PC-3 (cell line): ENCODE data around the gene TOP3A. TPM values are rescaled to one million over a fixed set of nuclear protein-coding genes. Genes with fewer than 3 reads are reported as not detected.

Experiments used
- ATAC-seq: fragments of 200-7000 bp; cut with Tn5 transposase; 2 replicates; pipeline ENCODE4 v1.9.1; 2020; ENCODE audit warnings: mild to moderate bottlenecking, moderate library complexity
- BruUV-seq: library from RNA; stranded (reverse); fragments of 400-500 nt; replicated peaks from 2 replicates; lab custom pipeline; 2021; lab: Mats Ljungman, UMichigan
- CTCF ChIA-PET: fragments of 300-600 bp; sonication (Branson Sonifier 250); formaldehyde crosslinking; loops from one replicate; lab custom pipeline; 2022; ENCODE audit warnings: antibody characterized with exemption; lab: Charles Lee
- POLR2A ChIA-PET: fragments of 300-600 bp; sonication (Branson Sonifier 250); formaldehyde crosslinking; loops from one replicate; lab custom pipeline; 2022; ENCODE audit warnings: antibody characterized with exemption; ENCODE audit not compliant: unreplicated experiment; lab: Charles Lee
- DNase-seq: peaks from one replicate; pipeline ENCODE4 v3.0.0-alpha.2; 2015
- H2AFZ ChIP-seq: fragments of 300-600 bp; sonication (generic); 2 replicates; pipeline ENCODE4 v1.6.0; 2016; ENCODE audit warnings: antibody characterized with exemption, low read length
- H3F3A ChIP-seq: fragments of 300-600 bp; sonication (generic); one replicate; pipeline ENCODE4 v1.6.0; 2017; ENCODE audit warnings: antibody characterized with exemption, low read length, control low read depth, mild to moderate bottlenecking; ENCODE audit not compliant: unreplicated experiment
- H3K27ac ChIP-seq: fragments of 300-600 bp; sonication (generic); 2 replicates; pipeline ENCODE4 v1.5.1; 2016; ENCODE audit warnings: mild to moderate bottlenecking, low read length
- H3K27me3 ChIP-seq: fragments of 300-600 bp; sonication (generic); 2 replicates; pipeline ENCODE4 v1.6.1; 2016; ENCODE audit warnings: low read length, mixed read lengths
- H3K36me3 ChIP-seq: fragments of 300-600 bp; sonication (generic); 2 replicates; pipeline ENCODE4 v1.6.1; 2016; ENCODE audit warnings: low read depth, mixed run types, low read length, mixed read lengths
- H3K4me1 ChIP-seq: fragments of 300-600 bp; sonication (generic); 2 replicates; pipeline ENCODE4 v1.5.1; 2016; ENCODE audit warnings: low read length; ENCODE audit not compliant: insufficient read depth
- H3K4me2 ChIP-seq: fragments of 300-600 bp; sonication (generic); 2 replicates; pipeline ENCODE4 v1.6.0; 2016; ENCODE audit warnings: low read length
- H3K4me3 ChIP-seq: fragments of 300-600 bp; sonication (generic); 2 replicates; pipeline ENCODE4 v1.5.1; 2016; ENCODE audit warnings: mild to moderate bottlenecking, low read length, mixed read lengths
- H3K79me2 ChIP-seq: fragments of 300-600 bp; sonication (generic); 2 replicates; pipeline ENCODE4 v1.6.1; 2017; ENCODE audit warnings: low read length, mixed read lengths
- H3K9ac ChIP-seq: fragments of 300-600 bp; sonication (generic); 2 replicates; pipeline ENCODE4 v1.6.0; 2016; ENCODE audit warnings: mild to moderate bottlenecking, low read length
- H3K9me2 ChIP-seq: fragments of 300-600 bp; sonication (generic); replicated peaks from 2 replicates; pipeline ENCODE4 v1.6.1; 2016; ENCODE audit warnings: mixed run types, low read length, mixed read lengths
- H3K9me3 ChIP-seq: fragments of 300-600 bp; sonication (generic); 2 replicates; pipeline ENCODE4 v1.6.1; 2016; ENCODE audit warnings: low read length, mixed read lengths
- H4K20me1 ChIP-seq: fragments of 300-600 bp; sonication (generic); 2 replicates; pipeline ENCODE4 v1.6.1; 2016; ENCODE audit warnings: low read length, mixed read lengths
- EZH2 ChIP-seq: fragments of 300-600 bp; sonication (generic); IDR thresholded peaks from one replicate; pipeline ENCODE4 v1.6.1; 2017; ENCODE audit warnings: antibody characterized with exemption, mild to moderate bottlenecking, low read length; ENCODE audit not compliant: unreplicated experiment
- EZH2phosphoT487 ChIP-seq: fragments of 300-600 bp; sonication (generic); IDR thresholded peaks from 2 replicates; pipeline ENCODE4 v1.6.1; 2018; ENCODE audit warnings: mild to moderate bottlenecking, antibody characterized with exemption, low read length, borderline replicate concordance
- intact Hi-C: fragments of 100-400 bp; cut with micrococcal nuclease; formaldehyde crosslinking; loops from 2 replicates; pipeline ENCODE4 v1.9.0; 2023
- total RNA-seq: library from RNA; depleted of rRNA; stranded (reverse); fragments of >200 nt; gene quantifications from 2 replicates; pipeline ENCODE4 v1.2.3, GENCODE V29; 2014
- TF ChIP-seq, protein P1 (sequence below): fragments of 300-600 bp; sonication (generic); conservative IDR thresholded peaks from 2 replicates; pipeline ENCODE4 v1.5.1; 2017; ENCODE audit warnings: antibody characterized with exemption, low read depth, mild to moderate bottlenecking, low read length

TOP3A gene
- total RNA-seq, 1 experiment from 2014 or later = 46.8 TPM

GRCh38 chr17:18267927-18268711 is 46.7 kb downstream of the TOP3A start:
- Histone ChIP-seq H2AFZ (no peak overlapping the region), H3F3A (no peaks in the 10 kb centered on the region), H4K20me1 (no peaks in the 10 kb centered on the region), H3K27ac (no peak overlapping the region), H3K9me3 (no peaks in the 10 kb centered on the region), H3K79me2 (no peaks in the 10 kb centered on the region), H3K9me2 (no peaks in the 10 kb centered on the region), H3K4me1 (no peaks in the 10 kb centered on the region), H3K27me3 (no peaks in the 10 kb centered on the region), H3K4me2 (no peak overlapping the region), H3K4me3 (no peak overlapping the region), H3K36me3 (peaks cover 3% of the 10 kb centered on the region), H3K9ac (no peak overlapping the region)
- ATAC-seq (no peak), DNase-seq (no peak)
- CTCF ChIA-PET = no interaction called here
- POLR2A ChIA-PET = interaction anchor here (0.6 kb wide), 1 partner anchor 11 kb away, joined by 3 read pairs; no protein-coding TSS in a partner anchor
- no TSS peak for BruUV-seq
- intact Hi-C loops = no loop called here
- TF ChIP-seq, protein P1, sequence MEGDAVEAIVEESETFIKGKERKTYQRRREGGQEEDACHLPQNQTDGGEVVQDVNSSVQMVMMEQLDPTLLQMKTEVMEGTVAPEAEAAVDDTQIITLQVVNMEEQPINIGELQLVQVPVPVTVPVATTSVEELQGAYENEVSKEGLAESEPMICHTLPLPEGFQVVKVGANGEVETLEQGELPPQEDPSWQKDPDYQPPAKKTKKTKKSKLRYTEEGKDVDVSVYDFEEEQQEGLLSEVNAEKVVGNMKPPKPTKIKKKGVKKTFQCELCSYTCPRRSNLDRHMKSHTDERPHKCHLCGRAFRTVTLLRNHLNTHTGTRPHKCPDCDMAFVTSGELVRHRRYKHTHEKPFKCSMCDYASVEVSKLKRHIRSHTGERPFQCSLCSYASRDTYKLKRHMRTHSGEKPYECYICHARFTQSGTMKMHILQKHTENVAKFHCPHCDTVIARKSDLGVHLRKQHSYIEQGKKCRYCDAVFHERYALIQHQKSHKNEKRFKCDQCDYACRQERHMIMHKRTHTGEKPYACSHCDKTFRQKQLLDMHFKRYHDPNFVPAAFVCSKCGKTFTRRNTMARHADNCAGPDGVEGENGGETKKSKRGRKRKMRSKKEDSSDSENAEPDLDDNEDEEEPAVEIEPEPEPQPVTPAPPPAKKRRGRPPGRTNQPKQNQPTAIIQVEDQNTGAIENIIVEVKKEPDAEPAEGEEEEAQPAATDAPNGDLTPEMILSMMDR = no peak
- TF ChIP-seq EZH2phosphoT487 (no peak), EZH2 (no peak)

DNA sequence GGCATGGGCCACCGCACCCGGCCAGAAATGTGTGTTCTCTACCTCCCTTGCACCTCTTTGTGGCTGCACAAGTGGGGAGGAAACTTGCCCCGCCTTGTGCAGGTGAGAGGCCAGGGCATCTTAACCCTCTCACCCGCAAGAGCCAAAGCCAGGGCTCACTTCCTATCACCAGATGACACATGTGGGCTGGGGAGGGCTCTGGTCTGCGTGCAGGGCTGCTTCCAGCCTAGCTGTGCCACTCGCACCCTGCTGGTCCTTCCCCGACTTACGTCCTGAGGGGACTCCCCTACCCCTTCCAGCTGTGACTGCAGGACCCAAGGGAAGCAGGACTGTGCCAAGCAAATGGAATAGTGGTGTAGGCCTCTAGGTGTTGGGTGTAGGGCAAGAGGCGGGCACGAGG is 47.4 kb downstream of the TOP3A start:
- H3K4me2 ChIP-seq = no peak overlapping the region
- TF ChIP-seq, protein P1 = no peak
- TF ChIP-seq EZH2phosphoT487 = no peak
- no peak for TF ChIP-seq EZH2
- no peak for ATAC-seq
- H3K27ac ChIP-seq = no peak overlapping the region
- H3K9ac ChIP-seq = no peak overlapping the region
- H3K27me3 ChIP-seq = no peaks in the 10 kb centered on the region
- H3K79me2 ChIP-seq = peaks cover 3% of the 10 kb centered on the region
- no TSS peak for BruUV-seq
- no peaks in the 10 kb centered on the region for H3K4me1 ChIP-seq
- intact Hi-C loops = no loop called here
- H3K36me3 ChIP-seq = no peaks in the 10 kb centered on the region; the same call in 1 of the 2 replicates
- no peaks in the 10 kb centered on the region for H4K20me1 ChIP-seq
- no peaks in the 10 kb centered on the region for H3F3A ChIP-seq
- ChIA-PET CTCF (no interaction called here), POLR2A (interaction anchor here (0.6 kb wide), 1 partner anchor 11 kb away, joined by 3 read pairs; no protein-coding TSS in a partner anchor)
- DNase-seq = no peak
- H3K9me2 ChIP-seq = no peaks in the 10 kb centered on the region
- H3K9me3 ChIP-seq = no peaks in the 10 kb centered on the region
- H3K4me3 ChIP-seq = no peak overlapping the region
- no peak overlapping the region for H2AFZ ChIP-seq
